Suppressor macrophage treated with lipopolysaccharide for 1 hour (primary cell): ENCODE results near the gene PCDHA5.
"Not testable (repeated sequence)": the region's sequence is repeated elsewhere in the genome, so short reads cannot be mapped to it uniquely, and the experiment has no call there.

ENCODE experiments used
- DNase-seq, 3 donors: peaks; one replicate each; pipeline ENCODE4 v3.0.0-alpha.2; 2020 to 2022

The PCDHA5 gene

GRCh38 chr5:140821375-140822280 lies at the start of gene PCDHA5:
Gene PCDHA5, plus strand, starts transcription at chr5:140821613.
- DNase-seq: peak; percentile 20 to 34 (median 33)

GRCh38 chr5:140780512-140780911 lies 40.9 kb upstream of the PCDHA5 start:
- DNase-seq: no peak

- DNase-seq: peak in 1 of 3 donors; percentile 5
Observed at GRCh38 chr5:140785905-140786686, 35.3 kb upstream of the PCDHA5 start, which contains the start of gene PCDHA1. Gene PCDHA1, plus strand, starts transcription at chr5:140786140.

- not testable (repeated sequence) for DNase-seq
Observed at GRCh38 chr5:140787422-140787821, 34.0 kb upstream of the PCDHA5 start.

GRCh38 chr5:140787849-140788504 lies 33.4 kb upstream of the PCDHA5 start:
- DNase-seq: not testable (repeated sequence)

GRCh38 chr5:140791089-140791488 lies 30.3 kb upstream of the PCDHA5 start:
- DNase-seq: peak in 1 of 3 donors; percentile 2

GRCh38 chr5:140794595-140795258 lies 26.7 kb upstream of the PCDHA5 start, which contains the start of gene PCDHA2:
Gene PCDHA2, plus strand, starts transcription at chr5:140794852.
- DNase-seq: no peak

- no peak for DNase-seq
Observed at GRCh38 chr5:140795259-140795641, 26.2 kb upstream of the PCDHA5 start.

- not testable (repeated sequence) for DNase-seq
Observed at GRCh38 chr5:140796072-140796717, 25.2 kb upstream of the PCDHA5 start.

- DNase-seq: no peak
Observed at GRCh38 chr5:140796718-140797095, 24.7 kb upstream of the PCDHA5 start.

GRCh38 chr5:140800816-140801493 lies 20.5 kb upstream of the PCDHA5 start, which contains the start of gene PCDHA3:
Gene PCDHA3, plus strand, starts transcription at chr5:140801057.
- peak in 1 of 3 donors; percentile 5 for DNase-seq

GRCh38 chr5:140801494-140801841 lies 19.9 kb upstream of the PCDHA5 start:
- peak in 1 of 3 donors; percentile 2 for DNase-seq

- DNase-seq: not testable (repeated sequence)
Observed at GRCh38 chr5:140802381-140802780, 19.0 kb upstream of the PCDHA5 start.

- DNase-seq: no peak
Observed at GRCh38 chr5:140802781-140803271, 18.6 kb upstream of the PCDHA5 start.

GRCh38 chr5:140806834-140807775 lies 14.3 kb upstream of the PCDHA5 start, which contains the start of gene PCDHA4:
Gene PCDHA4, plus strand, starts transcription at chr5:140807068.
- DNase-seq: peak in 1 of 3 donors; percentile 23

GRCh38 chr5:140808241-140808888 lies 13.0 kb upstream of the PCDHA5 start:
- DNase-seq: not testable (repeated sequence)

GRCh38 chr5:140808889-140809291 lies 12.5 kb upstream of the PCDHA5 start:
- no peak for DNase-seq

GRCh38 chr5:140822281-140822629 lies 842 bp downstream of the PCDHA5 start:
- no peak for DNase-seq

- not testable (repeated sequence) for DNase-seq
Observed at GRCh38 chr5:140822969-140823368, 1.6 kb downstream of the PCDHA5 start.
